Spinal cord (tissue), 10 donors: ENCODE results near the gene SYNJ1. TPM values are rescaled to one million over a fixed set of nuclear protein-coding genes. Genes with fewer than 3 reads are reported as not detected.
A peak's percentile ranks its signal among the peaks of the same experiment; 100 is the strongest.
"Not testable (repeated sequence)": the region's sequence is repeated elsewhere in the genome, so short reads cannot be mapped to it uniquely, and the experiment has no call there.

ENCODE experiments used
- DNase-seq, 6 donors: peaks; one replicate each; pipeline versions ENCODE4 v3.0.0 to v3.0.0-alpha.2; 2013 to 2015; ENCODE audit warnings: low spot score in 6 of 6, low read depth in 4 of 6
- H3K27ac ChIP-seq: one replicate; pipeline ENCODE4 v1.5.1; 2013; ENCODE audit warnings: low read depth, low read length, control low read depth
- H3K27me3 ChIP-seq: one replicate; pipeline ENCODE4 v1.6.1; 2013; ENCODE audit warnings: low read length; ENCODE audit not compliant: control insufficient read depth, insufficient read depth
- H3K36me3 ChIP-seq: one replicate; pipeline ENCODE4 v1.6.1; 2013; ENCODE audit warnings: low read length; ENCODE audit not compliant: control insufficient read depth, insufficient read depth
- H3K4me1 ChIP-seq: one replicate; pipeline ENCODE4 v1.6.1; 2013; ENCODE audit warnings: low read length; ENCODE audit not compliant: control insufficient read depth, insufficient read depth
- H3K4me3 ChIP-seq: one replicate; pipeline ENCODE4 v1.5.1; 2013; ENCODE audit warnings: low read depth, low read length, control low read depth
- H3K9me3 ChIP-seq: one replicate; pipeline ENCODE4 v1.6.1; 2013; ENCODE audit warnings: low read length; ENCODE audit not compliant: control insufficient read depth, insufficient read depth
- WGBS: methylation state at CpG from one replicate; pipeline ENCODE4 v1.1.5; 2013; ENCODE audit warnings: missing lambda C conversion rate; ENCODE audit not compliant: insufficient coverage; 5-methylcytosine and 5-hydroxymethylcytosine counted together
- polyA plus RNA-seq, 2 donors: library from polyadenylated mRNA; unstranded; fragments of 120-200 nt; gene quantifications; one replicate each; pipeline ENCODE4 v1.2.1, GENCODE V29; 2013; ENCODE audit not compliant: insufficient read length in 2 of 2
- total RNA-seq, 2 donors: library from RNA; depleted of rRNA in 1 of 2; stranded (reverse); fragments of 120-200 nt in 1 of 2; fragments of >200 nt in 1 of 2; gene quantifications; one replicate each; pipeline versions ENCODE4 v1.2.3 to v1.2.4, GENCODE V29; 2013 to 2014
- donor health status: healthy.

Gene SYNJ1
- total and polyA plus RNA-seq, 4 donors: 16.7 to 44.9 (median 34.5) TPM

GRCh38 chr21:32645261-32646182 is 82.3 kb downstream of the SYNJ1 start:
- Histone ChIP-seq H3K4me1 (no peaks in the 10 kb centered on the region), H3K9me3 (no peaks in the 10 kb centered on the region), H3K4me3 (no peak overlapping the region), H3K36me3 (peaks cover 18% of the 10 kb centered on the region), H3K27ac (no peak overlapping the region), H3K27me3 (no peaks in the 10 kb centered on the region)
- DNase-seq: no peak
- 28% methylated on average over 14 of the region's 19 CpGs for whole genome bisulfite sequencing

GRCh38 chr21:32641710-32642698 is 85.8 kb downstream of the SYNJ1 start:
- no peaks in the 10 kb centered on the region for H3K9me3 ChIP-seq
- peaks cover 29% of the 10 kb centered on the region for H3K36me3 ChIP-seq
- WGBS: 100% methylated on average over 1 of the region's 10 CpGs
- H3K4me3 ChIP-seq: no peak overlapping the region
- H3K27ac ChIP-seq: no peak overlapping the region
- DNase-seq: peak in 2 of 6 donors; percentile 2 to 16
- H3K4me1 ChIP-seq: no peaks in the 10 kb centered on the region
- H3K27me3 ChIP-seq: no peaks in the 10 kb centered on the region

- Histone ChIP-seq H3K4me3 (no peak overlapping the region), H3K27ac (no peak overlapping the region), H3K9me3 (no peaks in the 10 kb centered on the region), H3K36me3 (peaks cover 5% of the 10 kb centered on the region), H3K27me3 (no peaks in the 10 kb centered on the region), H3K4me1 (no peaks in the 10 kb centered on the region)
- DNase-seq: no peak
- WGBS: no CpG with 5 or more reads among the region's 3 CpGs
Observed at GRCh38 chr21:32626621-32627196, 101.1 kb downstream of the SYNJ1 start.

GRCh38 chr21:32618218-32618617 is 109.6 kb downstream of the SYNJ1 start:
- not testable (repeated sequence) for H3K27me3 ChIP-seq, DNase-seq, H3K4me1 ChIP-seq, H3K36me3 ChIP-seq, H3K9me3 ChIP-seq, H3K4me3 ChIP-seq, H3K27ac ChIP-seq
- 72% methylated on average over 5 of the region's 6 CpGs for WGBS

- H3K4me3 ChIP-seq: peak overlapping the region; percentile 96
- H3K27ac ChIP-seq: peak overlapping the region; percentile 98
- DNase-seq: no peak
- peaks cover 25% of the 10 kb centered on the region for H3K4me1 ChIP-seq
- H3K36me3 ChIP-seq: peaks cover 10% of the 10 kb centered on the region
- WGBS: no CpG with 5 or more reads among the region's 16 CpGs
- no peaks in the 10 kb centered on the region for H3K27me3 ChIP-seq
- H3K9me3 ChIP-seq: no peaks in the 10 kb centered on the region
Observed at GRCh38 chr21:32613436-32614043, 114.3 kb downstream of the SYNJ1 start.

- peak overlapping the region; percentile 96 for H3K4me3 ChIP-seq
- H3K9me3 ChIP-seq: no peaks in the 10 kb centered on the region
- no peaks in the 10 kb centered on the region for H3K27me3 ChIP-seq
- H3K36me3 ChIP-seq: peaks cover 10% of the 10 kb centered on the region
- peak overlapping the region; percentile 98 for H3K27ac ChIP-seq
- peaks cover 25% of the 10 kb centered on the region for H3K4me1 ChIP-seq
- WGBS: 8% methylated on average over 14 of the region's 15 CpGs
- no peak for DNase-seq
Observed at GRCh38 chr21:32612999-32613337, 114.8 kb downstream of the SYNJ1 start.

- peaks cover 12% of the 10 kb centered on the region for H3K36me3 ChIP-seq
- H3K4me1 ChIP-seq: peaks cover 25% of the 10 kb centered on the region
- DNase-seq: peak; percentile 87 to 98 (median 94)
- H3K27me3 ChIP-seq: no peaks in the 10 kb centered on the region
- H3K4me3 ChIP-seq: peak within 1 kb of the TSS; percentile 96
- WGBS: 0% methylated on average over 77 of the region's 81 CpGs
- H3K27ac ChIP-seq: peak within 1 kb of the TSS; percentile 98
- H3K9me3 ChIP-seq: no peaks in the 10 kb centered on the region
Observed at GRCh38 chr21:32612075-32612998, 115.5 kb downstream of the SYNJ1 start, which contains the start of gene CFAP298. Gene CFAP298 (minus strand): TSS chr21:32612377. CDS start chr21:32612243, 134 bp downstream.

GRCh38 chr21:32611471-32611997 is 116.3 kb downstream of the SYNJ1 start:
- H3K36me3 ChIP-seq: peaks cover 16% of the 10 kb centered on the region
- H3K4me1 ChIP-seq: peaks cover 25% of the 10 kb centered on the region
- H3K4me3 ChIP-seq: peak overlapping the region; percentile 96
- no peaks in the 10 kb centered on the region for H3K27me3 ChIP-seq
- DNase-seq: peak in 2 of 6 donors; percentile 3 to 7
- H3K27ac ChIP-seq: peak overlapping the region; percentile 98
- WGBS: 0% methylated on average over 28 of the region's 28 CpGs
- H3K9me3 ChIP-seq: no peaks in the 10 kb centered on the region
